GM18502 (cell line): ENCODE results near the gene ME3.
"Not testable (repeated sequence)": the region's sequence is repeated elsewhere in the genome, so short reads cannot be mapped to it uniquely, and the experiment has no call there.

Experiments used
- ATAC-seq: cut with Tn5 transposase; IDR thresholded peaks from one replicate; pipeline ENCODE4 v1.9.1; 2021; ENCODE audit warnings: mild to moderate bottlenecking; ENCODE audit not compliant: unreplicated experiment, poor library complexity

The ME3 gene

DNA sequence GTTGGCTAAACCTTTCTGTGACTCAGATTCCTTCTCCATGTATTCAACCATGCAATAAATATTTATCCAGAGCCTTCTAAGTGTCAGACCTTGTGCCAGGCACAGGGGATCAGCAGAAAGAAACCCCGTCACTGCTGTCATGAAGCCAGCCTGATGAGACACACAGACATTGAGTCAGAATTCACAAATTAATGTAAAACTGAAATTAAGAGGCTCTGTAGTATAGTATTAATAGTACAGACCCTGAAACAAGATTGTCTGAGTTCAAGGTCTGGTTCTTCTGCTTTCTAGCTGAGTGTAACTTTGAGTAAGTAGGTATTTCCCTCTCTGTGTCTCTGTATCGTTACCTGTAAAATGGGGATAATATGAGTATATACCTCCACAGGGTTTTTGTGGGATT, 46.9 kb downstream of the ME3 start:
- ATAC-seq, result peak; percentile 79

- no peak for ATAC-seq
These were observed 48.0 kb downstream of the ME3 start for GRCh38 chr11:86624366-86624765.

DNA sequence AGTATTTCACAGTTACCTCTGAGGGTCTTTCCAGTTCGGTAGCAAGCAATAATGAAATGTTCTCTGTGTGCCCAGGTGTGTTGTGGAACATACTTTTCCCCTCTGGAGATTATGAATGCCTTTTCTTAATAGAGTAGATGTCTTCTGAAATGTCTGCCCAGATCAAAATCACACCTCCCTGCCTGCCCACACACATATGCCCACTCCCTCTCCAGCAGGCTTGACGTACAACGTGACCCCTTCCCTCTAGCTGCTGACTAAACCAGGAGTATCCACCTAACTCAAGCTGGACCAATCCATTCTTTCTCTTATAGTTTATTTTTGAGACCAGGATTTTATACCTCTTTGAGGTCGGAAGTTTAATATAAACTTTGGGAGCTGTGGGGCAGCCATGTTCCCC, 48.7 kb downstream of the ME3 start:
- ATAC-seq, result no peak

DNA sequence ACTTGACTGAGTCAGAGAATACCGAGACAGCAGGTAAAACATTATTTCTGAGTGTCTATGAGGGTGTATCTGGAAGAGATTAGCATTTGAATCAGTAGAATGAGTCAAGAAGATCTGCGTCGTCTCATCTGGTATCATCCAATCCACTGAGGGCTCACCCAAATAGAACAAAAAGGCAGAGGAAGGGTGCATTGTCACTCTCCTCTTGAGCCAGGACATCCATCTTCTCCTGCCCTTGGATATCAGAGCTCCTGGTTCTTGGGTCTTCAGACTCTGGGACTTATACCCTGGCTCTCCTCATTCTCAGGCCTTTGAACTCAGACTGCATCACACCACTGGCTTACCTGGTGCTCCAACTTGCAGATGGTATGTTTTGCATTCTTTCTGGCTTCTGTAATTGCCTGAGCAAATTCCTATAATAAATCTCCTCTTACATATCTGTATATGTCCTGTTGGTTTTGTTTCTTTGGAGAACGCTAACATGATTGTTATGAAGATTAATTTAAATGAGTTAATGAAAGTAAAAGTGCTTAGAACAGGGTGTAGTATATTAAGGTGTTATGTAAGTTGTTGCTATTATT, 49.3 kb downstream of the ME3 start:
- ATAC-seq, result no peak

DNA sequence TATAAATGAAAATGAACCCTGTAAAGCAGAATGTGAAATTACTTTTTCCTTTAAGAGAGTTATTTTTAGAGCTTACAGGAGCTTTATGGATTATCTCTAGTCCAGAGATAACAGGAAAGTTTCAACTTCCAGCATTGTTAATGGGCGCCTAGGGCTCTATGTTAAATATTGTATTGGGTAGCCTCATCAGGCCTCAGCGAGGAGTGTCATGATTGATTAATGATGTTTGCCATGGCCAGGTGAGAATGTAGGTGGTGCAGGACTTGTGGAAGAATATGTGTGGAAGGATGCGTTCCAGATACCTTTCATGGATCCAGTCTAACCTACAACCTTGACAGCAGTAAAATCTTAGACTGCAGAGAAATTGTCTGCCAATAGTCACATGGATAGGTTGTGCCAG, 50.6 kb downstream of the ME3 start:
- no peak for ATAC-seq

- no peak for ATAC-seq
These were observed 51.4 kb downstream of the ME3 start for GRCh38 chr11:86620891-86621521.

DNA sequence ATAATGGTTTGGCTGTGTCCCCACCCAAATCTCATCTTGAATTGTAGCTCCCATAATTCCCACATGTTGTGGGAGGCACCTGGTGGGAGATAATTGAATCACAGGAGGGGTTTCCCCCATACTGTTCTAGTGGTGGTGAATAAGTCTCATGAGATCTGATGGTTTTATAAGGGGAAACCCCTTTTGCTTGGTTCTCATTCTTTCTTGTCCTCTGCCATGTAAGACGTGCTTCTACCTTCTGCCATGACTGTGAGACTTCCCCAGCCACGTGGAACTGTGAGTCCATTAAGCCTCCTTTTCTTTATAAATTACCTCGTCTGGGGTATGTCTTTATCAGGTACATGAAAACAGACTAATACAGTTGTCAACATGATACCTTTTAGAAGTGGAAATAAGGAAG, 53.0 kb downstream of the ME3 start:
- not testable (repeated sequence) for ATAC-seq

GRCh38 chr11:86617502-86617901, 54.9 kb downstream of the ME3 start:
- ATAC-seq, result no peak

- no peak for ATAC-seq
These were observed 56.9 kb downstream of the ME3 start for GRCh38 chr11:86615487-86615886.

GRCh38 chr11:86610559-86611341, 61.7 kb downstream of the ME3 start:
- no peak for ATAC-seq

DNA sequence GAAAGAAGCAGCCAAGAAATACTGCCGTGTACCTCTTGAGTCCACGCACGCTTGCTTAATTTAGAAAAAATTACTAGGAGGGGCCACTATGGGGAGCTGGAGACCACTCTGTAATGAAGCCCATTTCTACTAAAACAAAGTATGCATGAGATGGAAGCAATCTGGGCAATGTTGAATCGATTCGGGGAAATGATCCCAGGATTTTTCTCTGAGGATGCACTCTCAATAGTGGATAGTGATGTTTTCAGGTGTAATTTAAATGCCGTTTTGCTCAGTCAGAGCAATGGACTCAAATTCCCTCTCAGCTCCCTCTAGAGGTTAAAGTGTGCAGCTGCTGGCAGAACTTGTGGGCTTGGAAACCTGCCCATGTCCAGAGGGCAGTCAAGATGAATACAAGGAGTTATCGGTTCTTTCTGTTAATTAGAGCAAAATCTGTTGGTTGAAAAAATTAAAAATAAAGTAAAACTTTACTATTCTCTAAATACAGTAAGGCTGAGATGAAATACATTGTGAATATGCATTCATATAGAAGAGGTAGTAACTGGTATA, 64.1 kb downstream of the ME3 start:
- peak; percentile 97 for ATAC-seq

DNA sequence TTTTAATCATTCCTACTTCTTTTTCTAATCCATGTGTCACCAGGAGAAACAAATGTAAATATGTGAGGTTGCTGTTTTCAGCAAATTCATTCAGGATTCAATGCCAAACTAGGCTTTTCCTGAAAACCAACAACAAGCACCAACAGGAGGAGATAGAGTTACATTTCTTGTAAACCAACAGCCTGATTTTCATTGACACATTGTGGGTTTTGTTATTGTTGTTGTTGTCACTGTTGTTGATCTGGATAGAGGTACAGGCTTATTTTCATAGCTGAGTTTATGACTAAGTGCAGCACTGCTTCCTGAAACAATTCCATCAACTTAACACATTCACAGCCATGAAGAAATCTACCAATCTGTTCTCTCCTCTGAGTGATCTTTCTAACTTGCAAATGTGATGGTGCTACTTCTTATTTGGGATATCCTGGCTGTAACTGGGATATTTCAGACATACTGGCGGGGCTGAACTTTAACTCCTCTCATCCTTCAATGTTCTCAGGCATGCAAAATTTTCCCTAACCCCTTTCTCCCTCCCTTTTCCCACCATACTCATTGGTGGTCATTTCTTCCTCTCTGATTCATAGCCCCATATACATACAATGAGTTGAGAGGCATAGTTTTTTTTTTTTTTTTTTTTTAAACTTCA, 65.5 kb downstream of the ME3 start:
- ATAC-seq, result no peak

GRCh38 chr11:86606270-86606835, 66.1 kb downstream of the ME3 start:
- ATAC-seq, result no peak

DNA sequence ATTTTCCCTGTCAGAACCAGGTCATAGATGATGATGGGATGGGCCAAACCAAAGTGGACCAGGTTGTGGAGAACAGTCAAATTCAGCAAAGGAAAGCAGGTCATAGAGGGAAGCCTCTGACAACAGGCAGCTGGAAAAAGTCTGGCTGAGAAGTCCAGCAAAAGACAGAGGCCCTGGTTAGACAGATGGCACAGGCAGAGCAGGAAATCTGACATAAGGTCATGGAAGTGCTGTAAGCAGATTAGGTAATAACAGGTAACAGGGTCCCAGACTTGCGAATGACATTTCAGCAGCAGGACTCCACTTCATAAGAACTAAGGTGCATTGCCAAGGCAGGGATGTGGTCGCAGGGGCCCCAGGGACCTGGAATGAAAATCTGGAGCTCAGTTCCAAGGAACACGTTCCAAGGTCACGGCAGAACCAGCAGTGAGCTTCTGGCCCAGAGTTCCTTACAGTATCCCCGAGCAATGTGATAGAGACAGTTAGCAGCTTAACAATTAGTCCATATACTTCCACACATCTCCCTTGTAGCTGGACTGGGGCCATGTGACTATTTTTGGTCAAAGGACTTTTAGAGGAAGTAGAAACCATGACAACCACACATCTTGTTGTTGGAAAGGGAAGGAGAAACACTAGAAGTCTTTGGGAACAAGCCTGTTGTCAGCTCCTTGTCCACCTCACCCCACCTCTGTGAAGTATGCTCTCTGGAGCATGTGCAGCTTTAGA, 75.4 kb downstream of the ME3 start:
- no peak for ATAC-seq

GRCh38 chr11:86595955-86596354, 76.5 kb downstream of the ME3 start:
- ATAC-seq, result no peak

- no peak for ATAC-seq
These were observed 77.0 kb downstream of the ME3 start for GRCh38 chr11:86595451-86595850.

DNA sequence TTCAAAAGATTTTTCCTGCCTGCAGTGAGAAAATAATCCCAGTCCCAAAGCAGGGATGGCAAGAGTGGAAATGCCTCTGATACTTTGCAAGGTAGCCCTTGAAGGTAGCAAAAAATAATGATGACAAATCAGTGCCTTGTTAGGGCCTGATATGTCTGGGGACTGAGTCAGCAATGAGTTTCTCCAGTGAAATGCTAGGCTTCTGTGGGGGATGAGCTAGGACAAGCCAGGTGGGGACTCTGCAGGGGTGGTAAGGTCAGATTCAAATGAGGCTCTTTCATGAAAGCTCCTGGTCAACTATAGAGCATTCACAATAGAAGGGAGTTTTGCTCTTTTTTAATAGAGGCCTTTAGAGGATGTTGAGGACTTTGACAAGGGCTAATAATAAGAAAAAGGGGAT, 77.7 kb downstream of the ME3 start:
- ATAC-seq, result no peak

DNA sequence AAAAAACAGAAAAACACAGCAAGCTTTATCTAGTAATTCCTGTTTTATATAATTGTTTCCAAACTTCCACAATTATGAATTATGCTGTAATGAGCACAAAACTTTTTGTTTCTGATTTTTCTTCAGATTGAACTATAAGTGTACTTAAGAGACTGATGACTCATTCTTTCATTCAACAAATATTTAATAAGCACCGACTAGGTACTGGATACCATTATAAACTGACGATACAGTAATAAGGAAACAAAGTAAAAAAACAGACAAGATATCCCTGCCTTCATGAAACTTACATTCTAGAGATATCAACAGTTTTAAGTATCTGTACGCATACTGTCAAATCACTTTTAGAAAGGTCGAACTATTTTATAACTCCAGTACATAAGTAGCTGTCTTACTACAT, 78.6 kb downstream of the ME3 start:
- ATAC-seq, result no peak

DNA sequence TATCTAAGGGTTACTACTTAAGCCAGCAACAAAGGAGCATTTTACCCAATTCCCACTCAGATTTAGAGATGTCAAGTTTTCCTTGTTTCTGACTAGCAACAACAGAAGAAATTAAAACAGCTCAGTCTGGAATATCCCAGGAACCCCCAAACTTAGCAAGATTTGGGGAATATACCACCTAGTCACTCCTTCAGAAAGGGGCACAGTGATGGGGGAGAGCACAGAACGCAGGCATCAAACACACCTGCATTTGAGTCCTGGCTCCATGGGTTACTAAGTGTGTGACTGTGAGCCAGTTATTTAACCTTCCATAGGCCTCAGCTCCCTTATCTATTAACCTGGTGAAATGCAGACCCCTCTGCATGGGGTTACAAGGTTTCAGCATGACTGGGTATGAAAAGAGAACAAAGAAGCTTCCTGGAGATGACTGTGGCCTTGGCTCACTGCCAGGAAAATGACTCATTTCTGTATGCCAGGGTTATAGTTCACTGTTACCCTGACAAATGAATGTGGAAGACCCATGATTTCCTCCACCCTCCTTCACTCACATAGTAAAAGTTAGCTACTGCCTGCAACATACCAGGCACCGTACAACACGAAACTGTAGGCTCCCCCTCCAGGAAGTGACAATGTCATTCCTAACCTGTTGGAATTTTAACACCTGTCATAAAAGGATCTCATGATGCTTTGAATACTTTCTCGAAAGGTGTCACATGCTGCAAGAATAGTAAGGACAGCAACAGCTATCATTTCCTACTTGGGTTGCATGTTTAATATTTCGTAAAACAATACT, 79.6 kb downstream of the ME3 start:
- ATAC-seq, result peak; percentile 98
